HepG2 (cell line): ENCODE results near the gene RTN4RL2. TPM values are rescaled to one million over a fixed set of nuclear protein-coding genes. Genes with fewer than 3 reads are reported as not detected.

ENCODE experiments used
- EP300 ChIP-seq, 3 experiments: sonication (generic) in 1 of 3; formaldehyde crosslinking in 1 of 3; IDR thresholded peaks; 2 replicates each; pipeline versions ENCODE4 v1.5.1 to v1.6.1; 2011 to 2020; ENCODE audit warnings: low read depth in 2 of 3, low read length in 2 of 3, borderline replicate concordance in 1 of 3, improper control_type of control experiment in 1 of 3, mild to moderate bottlenecking in 1 of 3, missing genetic modification reagents in 1 of 3, moderate library complexity in 1 of 3
- ETV5 ChIP-seq: IDR thresholded peaks from 2 replicates; pipeline ENCODE4 v1.6.1; 2018; ENCODE audit warnings: missing biosample characterization, missing genetic modification reagents, inconsistent platforms, borderline replicate concordance
- KAT2B ChIP-seq: fragments of 150-350 bp; IDR thresholded peaks from 2 replicates; pipeline ENCODE4 v1.6.1; 2014; ENCODE audit warnings: low read depth, low read length, borderline replicate concordance
- KLF12 ChIP-seq: sonication (generic); formaldehyde crosslinking; IDR thresholded peaks from 2 replicates; pipeline ENCODE4 v1.4.0; 2020; ENCODE audit warnings: missing genetic modification reagents, borderline replicate concordance
- MAFF ChIP-seq: IDR thresholded peaks from 2 replicates; pipeline ENCODE4 v1.6.1; 2011; ENCODE audit warnings: low read depth, low read length, improper control_type of control experiment
- MEIS2 ChIP-seq: sonication (generic); formaldehyde crosslinking; IDR thresholded peaks from 2 replicates; pipeline ENCODE4 v1.9.0; 2021; ENCODE audit warnings: mild to moderate bottlenecking, missing genetic modification reagents
- SOX13 ChIP-seq, 3 experiments: fragments of 450-650 bp in 1 of 3; sonication (generic) in 1 of 3; formaldehyde crosslinking in 1 of 3; IDR thresholded peaks in 2 of 3; conservative IDR thresholded peaks in 1 of 3; 2 replicates each; pipeline versions ENCODE4 v1.5.0 to v1.6.1; 2016 to 2020; ENCODE audit warnings: antibody characterized with exemption in 1 of 3, mild to moderate bottlenecking in 1 of 3, missing compliant biosample characterization in 1 of 3, missing genetic modification reagents in 1 of 3, moderate library complexity in 1 of 3
- SOX6 ChIP-seq, 2 experiments: fragments of 450-650 bp in 1 of 2; sonication (generic) in 1 of 2; formaldehyde crosslinking in 1 of 2; IDR thresholded peaks; 2 replicates each; pipeline versions ENCODE4 v1.4.0 to v1.6.1; 2017 to 2020; ENCODE audit warnings: antibody characterized with exemption in 1 of 2, mild to moderate bottlenecking in 1 of 2, missing genetic modification reagents in 1 of 2
- SP140L ChIP-seq: sonication (generic); formaldehyde crosslinking; IDR thresholded peaks from 2 replicates; pipeline ENCODE4 v1.4.0; 2020; ENCODE audit warnings: missing genetic modification reagents, borderline replicate concordance
- ZBTB38 ChIP-seq: sonication (generic); formaldehyde crosslinking; IDR thresholded peaks from 2 replicates; pipeline ENCODE4 v1.5.1; 2020; ENCODE audit warnings: mild to moderate bottlenecking, missing genetic modification reagents
- ZNF644 ChIP-seq: IDR thresholded peaks from 2 replicates; pipeline ENCODE4 v1.6.1; 2016; ENCODE audit warnings: low read depth
- polyA plus RNA-seq, 8 experiments: library from polyadenylated mRNA; depleted of rRNA in 3 of 8; stranded (reverse) in 7 of 8; unstranded in 1 of 8; fragments of >200 nt; fragmentation: Illumina TruSeq in 4 of 8; extraction: Trizol in 4 of 8; gene quantifications; 2 replicates each; pipeline versions ENCODE4 v1.2.1 to v1.2.3, GENCODE V29; 2011 to 2016; ENCODE audit warnings: low read depth in 4 of 8, missing spikeins in 1 of 8, mixed read lengths in 1 of 8; ENCODE audit not compliant: insufficient read depth in 1 of 8
- total RNA-seq, 5 experiments: library from RNA; depleted of rRNA; stranded (reverse); fragments of >200 nt; fragmentation: Illumina TruSeq; extraction: Trizol; gene quantifications; 2 replicates each; pipeline ENCODE4 v1.2.3, GENCODE V29; 2016; ENCODE audit warnings: low read depth in 1 of 5
- TF ChIP-seq, protein P1 (sequence below): sonication (generic); formaldehyde crosslinking; IDR thresholded peaks from 2 replicates; pipeline ENCODE4 v1.5.1; 2020; ENCODE audit warnings: mild to moderate bottlenecking, missing genetic modification reagents, borderline replicate concordance
- TF ChIP-seq, protein P2 (sequence below): sonication (generic); formaldehyde crosslinking; conservative IDR thresholded peaks from 2 replicates; pipeline ENCODE4 v1.4.0; 2020; ENCODE audit warnings: mild to moderate bottlenecking, missing genetic modification reagents, moderate library complexity

The RTN4RL2 gene
- total and polyA plus RNA-seq, 2 of the 13 experiments (the other 11 are each of a cell fraction or from before 2014, with no cell fraction given) = 1.3 to 4.3 TPM

DNA sequence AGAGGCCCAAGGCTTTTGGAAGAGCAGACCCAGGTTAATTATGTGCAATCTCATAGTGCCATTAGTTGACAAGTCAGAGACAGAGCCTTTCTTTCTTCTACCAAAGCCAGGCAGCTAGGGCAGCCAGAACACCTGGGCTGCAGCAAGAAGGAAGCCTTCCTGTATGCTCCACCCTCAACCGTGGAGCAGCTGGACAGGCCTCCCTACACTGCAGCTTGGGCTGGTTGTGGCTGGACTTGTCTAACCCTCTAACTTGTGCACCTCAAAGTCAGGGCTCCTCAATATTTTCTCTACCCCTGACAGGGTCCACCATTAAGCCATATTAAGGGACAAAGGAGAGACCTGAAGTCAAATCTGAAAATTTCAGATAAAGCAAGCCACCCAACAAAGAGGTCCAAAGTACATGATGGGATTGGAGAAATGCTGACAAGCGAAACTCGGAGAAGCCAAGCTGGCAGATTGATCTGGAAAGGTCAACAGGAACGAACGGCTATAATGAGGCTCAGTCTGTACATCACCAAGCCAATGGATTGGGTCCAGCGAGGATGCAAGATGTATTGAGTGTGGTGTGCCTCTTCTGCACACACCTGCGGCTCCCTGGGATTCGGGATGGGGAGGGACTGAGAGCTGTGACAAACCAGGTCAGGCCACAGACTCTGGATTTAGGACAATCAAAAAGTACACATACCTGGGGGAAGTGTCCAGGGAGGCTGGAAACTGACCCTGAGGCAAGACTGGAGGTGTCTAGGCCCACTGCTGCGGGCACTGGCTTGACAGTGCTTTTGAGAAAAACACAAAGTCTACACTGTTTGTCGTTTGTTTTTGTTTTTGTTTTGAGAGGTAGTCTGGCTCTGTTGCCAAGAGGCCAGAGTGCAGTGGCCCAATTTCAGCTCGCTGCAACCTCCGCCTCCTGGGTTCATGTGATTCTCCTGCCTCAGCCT lies 21.7 kb upstream of the RTN4RL2 start (continued):
- TF ChIP-seq ETV5 (CRISPR knock-in tag) (peak; percentile 8; the same call in 1 of the 2 replicates), SOX13 (IDR thresholded peaks at IDR 0.05) (no peak), SOX13 (CRISPR knock-in tag; conservative IDR thresholded peaks at IDR 0.05 in 1 of 2, IDR thresholded peaks at IDR 0.05 in 1 of 2) (peak in 1 of 2 experiments; percentile 23; a peak in 1 of 4 replicates), SOX6 (IDR thresholded peaks at IDR 0.05) (no peak), SOX6 (CRISPR knock-in tag; IDR thresholded peaks at IDR 0.05) (peak; percentile 43; the same call in 1 of the 2 replicates), ZNF644 (CRISPR knock-in tag) (peak; percentile 77; the same call in 1 of the 2 replicates), MAFF (peak; percentile 88), MEIS2 (0 out of 2 replicates have a peak, but pooled peaks have one; percentile 33), ZBTB38 (CRISPR knock-in tag) (0 out of 2 replicates have a peak, but pooled peaks have one; percentile 22), KAT2B (no peak), KLF12 (no peak), EP300 (IDR thresholded peaks at IDR 0.05; ENCODE audit: low read depth in 2 of 2, low read length in 2 of 2) (peak in 1 of 2 experiments; percentile 14; a peak in 1 of 4 replicates), EP300 (CRISPR knock-in tag; IDR thresholded peaks at IDR 0.05; ENCODE audit: borderline replicate concordance) (no peak), SP140L (CRISPR knock-in tag) (no peak)
- TF ChIP-seq, protein P1, sequence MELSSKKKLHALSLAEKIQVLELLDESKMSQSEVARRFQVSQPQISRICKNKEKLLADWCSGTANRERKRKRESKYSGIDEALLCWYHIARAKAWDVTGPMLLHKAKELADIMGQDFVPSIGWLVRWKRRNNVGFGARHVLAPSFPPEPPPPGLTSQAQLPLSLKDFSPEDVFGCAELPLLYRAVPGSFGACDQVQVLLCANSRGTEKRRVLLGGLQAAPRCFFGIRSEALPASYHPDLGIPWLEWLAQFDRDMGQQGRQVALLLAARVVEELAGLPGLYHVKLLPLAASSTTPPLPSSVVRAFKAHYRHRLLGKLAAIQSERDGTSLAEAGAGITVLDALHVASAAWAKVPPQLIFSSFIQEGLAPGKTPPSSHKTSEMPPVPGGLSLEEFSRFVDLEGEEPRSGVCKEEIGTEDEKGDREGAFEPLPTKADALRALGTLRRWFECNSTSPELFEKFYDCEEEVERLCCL = no peak
- TF ChIP-seq, protein P2, sequence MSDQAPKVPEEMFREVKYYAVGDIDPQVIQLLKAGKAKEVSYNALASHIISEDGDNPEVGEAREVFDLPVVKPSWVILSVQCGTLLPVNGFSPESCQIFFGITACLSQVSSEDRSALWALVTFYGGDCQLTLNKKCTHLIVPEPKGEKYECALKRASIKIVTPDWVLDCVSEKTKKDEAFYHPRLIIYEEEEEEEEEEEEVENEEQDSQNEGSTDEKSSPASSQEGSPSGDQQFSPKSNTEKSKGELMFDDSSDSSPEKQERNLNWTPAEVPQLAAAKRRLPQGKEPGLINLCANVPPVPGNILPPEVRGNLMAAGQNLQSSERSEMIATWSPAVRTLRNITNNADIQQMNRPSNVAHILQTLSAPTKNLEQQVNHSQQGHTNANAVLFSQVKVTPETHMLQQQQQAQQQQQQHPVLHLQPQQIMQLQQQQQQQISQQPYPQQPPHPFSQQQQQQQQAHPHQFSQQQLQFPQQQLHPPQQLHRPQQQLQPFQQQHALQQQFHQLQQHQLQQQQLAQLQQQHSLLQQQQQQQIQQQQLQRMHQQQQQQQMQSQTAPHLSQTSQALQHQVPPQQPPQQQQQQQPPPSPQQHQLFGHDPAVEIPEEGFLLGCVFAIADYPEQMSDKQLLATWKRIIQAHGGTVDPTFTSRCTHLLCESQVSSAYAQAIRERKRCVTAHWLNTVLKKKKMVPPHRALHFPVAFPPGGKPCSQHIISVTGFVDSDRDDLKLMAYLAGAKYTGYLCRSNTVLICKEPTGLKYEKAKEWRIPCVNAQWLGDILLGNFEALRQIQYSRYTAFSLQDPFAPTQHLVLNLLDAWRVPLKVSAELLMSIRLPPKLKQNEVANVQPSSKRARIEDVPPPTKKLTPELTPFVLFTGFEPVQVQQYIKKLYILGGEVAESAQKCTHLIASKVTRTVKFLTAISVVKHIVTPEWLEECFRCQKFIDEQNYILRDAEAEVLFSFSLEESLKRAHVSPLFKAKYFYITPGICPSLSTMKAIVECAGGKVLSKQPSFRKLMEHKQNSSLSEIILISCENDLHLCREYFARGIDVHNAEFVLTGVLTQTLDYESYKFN (CRISPR knock-in tag) = 0 out of 2 replicates have a peak, but pooled peaks have one; percentile 38
- TF ChIP-seq, all 625 proteins: peak for 22
